ENCODE measurements around the gene C10orf90.

DNA sequence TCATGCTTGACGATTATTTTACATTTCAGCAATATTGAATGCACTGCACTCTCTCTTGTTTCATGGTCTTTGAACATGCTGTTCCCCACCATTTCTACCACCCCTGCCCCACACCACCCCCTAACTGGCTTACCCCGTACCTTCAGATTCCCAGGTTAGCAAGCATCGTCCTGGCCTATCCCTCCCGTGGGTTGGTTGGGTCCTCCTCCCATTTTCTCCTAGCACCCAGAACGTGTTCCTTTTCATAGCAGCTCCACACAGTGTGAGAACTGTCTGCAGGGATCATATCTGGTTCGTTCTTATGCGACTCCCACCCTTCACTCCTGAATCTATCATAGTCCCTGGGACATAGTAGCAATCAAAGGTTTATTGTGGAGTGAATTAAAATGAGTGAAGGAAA is 48.6 kb downstream of the C10orf90 start:
- TF ChIP-seq CTCF (IDR thresholded peaks at IDR 0.05) (no peak), POLR2A (IDR thresholded peaks at IDR 0.05) (no peak)
